WTC11 (cell line): ENCODE results near the gene TET1. TPM values are rescaled to one million over a fixed set of nuclear protein-coding genes. Genes with fewer than 3 reads are reported as not detected.
"Not testable (repeated sequence)": the region's sequence is repeated elsewhere in the genome, so short reads cannot be mapped to it uniquely, and the experiment has no call there.

Experiments used
- ATAC-seq: fragments of 200-7000 bp; cut with Tn5 transposase; 2 replicates; pipeline ENCODE4 v1.10.0; 2021; ENCODE audit warnings: mild to moderate bottlenecking, moderate library complexity
- CTCF ChIA-PET: fragments of 300-600 bp; sonication (Branson Sonifier 250); formaldehyde crosslinking; loops from one replicate; lab custom pipeline; 2021; ENCODE audit warnings: antibody characterized with exemption; lab: Charles Lee
- POLR2A ChIA-PET: fragments of 350-600 bp; sonication (Branson Sonifier 250); formaldehyde crosslinking; loops from one replicate; lab custom pipeline; 2021; ENCODE audit warnings: antibody characterized with exemption; lab: Charles Lee
- DNase-seq: peaks from one replicate; pipeline ENCODE4 v3.0.0; 2021; ENCODE audit warnings: low spot score
- H3K27ac Mint-ChIP-seq: 2 replicates; pipeline ENCODE4 v1.8.0; 2021; ENCODE audit warnings: mixed read lengths
- H3K27me3 Mint-ChIP-seq: 2 replicates; pipeline ENCODE4 v1.8.0; 2021; ENCODE audit warnings: low read depth, mild to moderate bottlenecking, moderate library complexity, mixed read lengths
- H3K36me3 Mint-ChIP-seq: 2 replicates; pipeline ENCODE4 v1.8.0; 2021; ENCODE audit warnings: mixed read lengths
- H3K4me1 Mint-ChIP-seq: 2 replicates; pipeline ENCODE4 v1.8.0; 2022; ENCODE audit warnings: mixed read lengths
- H3K4me3 Mint-ChIP-seq: 2 replicates; pipeline ENCODE4 v1.8.0; 2021; ENCODE audit warnings: mild to moderate bottlenecking, moderate library complexity, mixed read lengths
- H3K9me3 Mint-ChIP-seq: 2 replicates; pipeline ENCODE4 v1.8.0; 2021; ENCODE audit warnings: mixed read lengths
- ATF6 ChIP-seq: sonication (generic); formaldehyde crosslinking; IDR thresholded peaks from 2 replicates; pipeline ENCODE4 v1.8.1; 2023; ENCODE audit warnings: mild to moderate bottlenecking, missing genetic modification reagents
- FOXK1 ChIP-seq: sonication (generic); formaldehyde crosslinking; IDR thresholded peaks from 2 replicates; pipeline ENCODE4 v1.8.0; 2022; ENCODE audit warnings: mild to moderate bottlenecking, moderate library complexity, missing genetic modification reagents
- GABPB1 ChIP-seq: sonication (generic); formaldehyde crosslinking; IDR thresholded peaks from 2 replicates; pipeline ENCODE4 v1.8.1; 2023; ENCODE audit warnings: mild to moderate bottlenecking, missing genetic modification reagents
- IRF2 ChIP-seq: sonication (generic); formaldehyde crosslinking; IDR thresholded peaks from 2 replicates; pipeline ENCODE4 v1.8.0; 2022; ENCODE audit warnings: low read depth, missing genetic modification reagents, borderline replicate concordance
- MYBL2 ChIP-seq: sonication (generic); formaldehyde crosslinking; IDR thresholded peaks from 2 replicates; pipeline ENCODE4 v1.8.1; 2023; ENCODE audit warnings: mild to moderate bottlenecking, moderate library complexity, missing genetic modification reagents
- NR1H2 ChIP-seq: sonication (generic); formaldehyde crosslinking; IDR thresholded peaks from 2 replicates; pipeline ENCODE4 v1.9.0; 2021; ENCODE audit warnings: mild to moderate bottlenecking, moderate library complexity, missing genetic modification reagents
- RELA ChIP-seq: sonication (generic); formaldehyde crosslinking; IDR thresholded peaks from 2 replicates; pipeline ENCODE4 v1.8.1; 2022; ENCODE audit warnings: missing genetic modification reagents, mild to moderate bottlenecking, borderline replicate concordance
- SMAD3 ChIP-seq: sonication (generic); formaldehyde crosslinking; IDR thresholded peaks from 2 replicates; pipeline ENCODE4 v1.8.0; 2022; ENCODE audit warnings: missing genetic modification reagents, mild to moderate bottlenecking, borderline replicate concordance
- TEAD4 ChIP-seq: sonication (generic); formaldehyde crosslinking; IDR thresholded peaks from 2 replicates; pipeline ENCODE4 v1.8.0; 2022; ENCODE audit warnings: mild to moderate bottlenecking, missing genetic modification reagents
- ZBTB21 ChIP-seq: sonication (generic); formaldehyde crosslinking; IDR thresholded peaks from 2 replicates; pipeline ENCODE4 v1.8.1; 2023; ENCODE audit warnings: mild to moderate bottlenecking, missing genetic modification reagents, borderline replicate concordance
- ZBTB43 ChIP-seq: sonication (generic); formaldehyde crosslinking; IDR thresholded peaks from 2 replicates; pipeline ENCODE4 v1.8.1; 2023; ENCODE audit warnings: mild to moderate bottlenecking, missing genetic modification reagents
- ZNF121 ChIP-seq: sonication (generic); formaldehyde crosslinking; IDR thresholded peaks from 2 replicates; pipeline ENCODE4 v1.8.0; 2023; ENCODE audit warnings: missing genetic modification reagents
- ZNF232 ChIP-seq: sonication (generic); formaldehyde crosslinking; IDR thresholded peaks from 2 replicates; pipeline ENCODE4 v1.8.0; 2022; ENCODE audit warnings: mild to moderate bottlenecking, missing genetic modification reagents
- total RNA-seq: library from RNA; stranded (reverse); gene quantifications from 3 replicates; pipeline ENCODE4 v1.2.3, GENCODE V29; 2021
- TF ChIP-seq, protein P1 (sequence below): sonication (generic); formaldehyde crosslinking; IDR thresholded peaks from 2 replicates; pipeline ENCODE4 v1.8.0; 2023; ENCODE audit warnings: mild to moderate bottlenecking, missing genetic modification reagents
- TF ChIP-seq, protein P2 (sequence below): sonication (generic); formaldehyde crosslinking; IDR thresholded peaks from 2 replicates; pipeline ENCODE4 v1.8.1; 2022; ENCODE audit warnings: low read depth, missing genetic modification reagents, borderline replicate concordance
- TF ChIP-seq, protein P3 (sequence below): fragments of 250-450 bp; sonication (Bioruptor Pico); IDR thresholded peaks from 2 replicates; pipeline ENCODE4 v1.9.0; 2021; ENCODE audit warnings: moderate library complexity, mild to moderate bottlenecking, inconsistent platforms, borderline replicate concordance
- TF ChIP-seq, protein P4 (sequence below): sonication (generic); formaldehyde crosslinking; IDR thresholded peaks from 2 replicates; pipeline ENCODE4 v1.8.0; 2022; ENCODE audit warnings: mild to moderate bottlenecking, missing genetic modification reagents
- TF ChIP-seq, protein P5 (sequence below): sonication (generic); formaldehyde crosslinking; IDR thresholded peaks from 2 replicates; pipeline ENCODE4 v1.8.1; 2023; ENCODE audit warnings: mild to moderate bottlenecking, missing genetic modification reagents, moderate library complexity
- TF ChIP-seq, protein P6 (sequence below): fragments of 250-450 bp; sonication (Bioruptor Pico); IDR thresholded peaks from 2 replicates; pipeline ENCODE4 v1.9.0; 2021; ENCODE audit warnings: mild to moderate bottlenecking

TET1 gene
- total RNA-seq, 1 experiment from 2014 or later = 71.4 TPM

DNA sequence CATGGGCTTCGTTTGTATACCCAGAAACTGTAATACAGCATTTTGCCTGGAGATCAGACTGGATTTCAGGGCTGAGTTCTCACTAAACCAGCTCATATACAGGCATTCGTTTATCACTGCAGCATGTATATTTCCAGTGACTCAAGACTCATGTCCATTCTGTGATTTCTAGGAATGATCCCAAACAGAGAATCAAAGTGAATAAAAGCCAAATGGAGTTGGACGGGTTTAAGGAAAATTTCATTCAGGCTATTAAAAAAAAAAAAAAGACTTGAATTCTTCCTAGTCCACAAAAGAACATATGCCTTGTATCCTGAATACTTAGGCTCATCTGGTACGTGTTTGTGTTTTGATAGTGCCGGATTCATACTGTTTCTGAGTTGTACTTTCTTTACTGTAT, 46.8 kb downstream of the TET1 start (continued):
- TF ChIP-seq, protein P1, sequence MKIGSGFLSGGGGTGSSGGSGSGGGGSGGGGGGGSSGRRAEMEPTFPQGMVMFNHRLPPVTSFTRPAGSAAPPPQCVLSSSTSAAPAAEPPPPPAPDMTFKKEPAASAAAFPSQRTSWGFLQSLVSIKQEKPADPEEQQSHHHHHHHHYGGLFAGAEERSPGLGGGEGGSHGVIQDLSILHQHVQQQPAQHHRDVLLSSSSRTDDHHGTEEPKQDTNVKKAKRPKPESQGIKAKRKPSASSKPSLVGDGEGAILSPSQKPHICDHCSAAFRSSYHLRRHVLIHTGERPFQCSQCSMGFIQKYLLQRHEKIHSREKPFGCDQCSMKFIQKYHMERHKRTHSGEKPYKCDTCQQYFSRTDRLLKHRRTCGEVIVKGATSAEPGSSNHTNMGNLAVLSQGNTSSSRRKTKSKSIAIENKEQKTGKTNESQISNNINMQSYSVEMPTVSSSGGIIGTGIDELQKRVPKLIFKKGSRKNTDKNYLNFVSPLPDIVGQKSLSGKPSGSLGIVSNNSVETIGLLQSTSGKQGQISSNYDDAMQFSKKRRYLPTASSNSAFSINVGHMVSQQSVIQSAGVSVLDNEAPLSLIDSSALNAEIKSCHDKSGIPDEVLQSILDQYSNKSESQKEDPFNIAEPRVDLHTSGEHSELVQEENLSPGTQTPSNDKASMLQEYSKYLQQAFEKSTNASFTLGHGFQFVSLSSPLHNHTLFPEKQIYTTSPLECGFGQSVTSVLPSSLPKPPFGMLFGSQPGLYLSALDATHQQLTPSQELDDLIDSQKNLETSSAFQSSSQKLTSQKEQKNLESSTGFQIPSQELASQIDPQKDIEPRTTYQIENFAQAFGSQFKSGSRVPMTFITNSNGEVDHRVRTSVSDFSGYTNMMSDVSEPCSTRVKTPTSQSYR (CRISPR knock-in tag) = no peak
- no peak for TF ChIP-seq ZBTB21 (CRISPR knock-in tag)
- no peak for TF ChIP-seq SMAD3 (CRISPR knock-in tag)
- TF ChIP-seq ZBTB43 (CRISPR knock-in tag) = no peak
- TF ChIP-seq, protein P2, sequence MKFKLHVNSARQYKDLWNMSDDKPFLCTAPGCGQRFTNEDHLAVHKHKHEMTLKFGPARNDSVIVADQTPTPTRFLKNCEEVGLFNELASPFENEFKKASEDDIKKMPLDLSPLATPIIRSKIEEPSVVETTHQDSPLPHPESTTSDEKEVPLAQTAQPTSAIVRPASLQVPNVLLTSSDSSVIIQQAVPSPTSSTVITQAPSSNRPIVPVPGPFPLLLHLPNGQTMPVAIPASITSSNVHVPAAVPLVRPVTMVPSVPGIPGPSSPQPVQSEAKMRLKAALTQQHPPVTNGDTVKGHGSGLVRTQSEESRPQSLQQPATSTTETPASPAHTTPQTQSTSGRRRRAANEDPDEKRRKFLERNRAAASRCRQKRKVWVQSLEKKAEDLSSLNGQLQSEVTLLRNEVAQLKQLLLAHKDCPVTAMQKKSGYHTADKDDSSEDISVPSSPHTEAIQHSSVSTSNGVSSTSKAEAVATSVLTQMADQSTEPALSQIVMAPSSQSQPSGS (CRISPR knock-in tag) = no peak
- TF ChIP-seq GABPB1 (CRISPR knock-in tag) = no peak
- TF ChIP-seq RELA = no peak
- no peak for TF ChIP-seq NR1H2
- no peak for TF ChIP-seq TEAD4 (CRISPR knock-in tag)
- TF ChIP-seq, protein P3, sequence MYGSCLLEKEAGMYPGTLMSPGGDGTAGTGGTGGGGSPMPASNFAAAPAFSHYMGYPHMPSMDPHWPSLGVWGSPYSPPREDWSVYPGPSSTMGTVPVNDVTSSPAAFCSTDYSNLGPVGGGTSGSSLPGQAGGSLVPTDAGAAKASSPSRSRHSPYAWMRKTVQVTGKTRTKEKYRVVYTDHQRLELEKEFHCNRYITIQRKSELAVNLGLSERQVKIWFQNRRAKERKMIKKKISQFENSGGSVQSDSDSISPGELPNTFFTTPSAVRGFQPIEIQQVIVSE (CRISPR knock-in tag) = no peak
- TF ChIP-seq, protein P4, sequence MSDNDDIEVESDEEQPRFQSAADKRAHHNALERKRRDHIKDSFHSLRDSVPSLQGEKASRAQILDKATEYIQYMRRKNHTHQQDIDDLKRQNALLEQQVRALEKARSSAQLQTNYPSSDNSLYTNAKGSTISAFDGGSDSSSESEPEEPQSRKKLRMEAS = no peak
- no peak for TF ChIP-seq IRF2 (CRISPR knock-in tag)
- TF ChIP-seq MYBL2 (CRISPR knock-in tag) = no peak

DNA sequence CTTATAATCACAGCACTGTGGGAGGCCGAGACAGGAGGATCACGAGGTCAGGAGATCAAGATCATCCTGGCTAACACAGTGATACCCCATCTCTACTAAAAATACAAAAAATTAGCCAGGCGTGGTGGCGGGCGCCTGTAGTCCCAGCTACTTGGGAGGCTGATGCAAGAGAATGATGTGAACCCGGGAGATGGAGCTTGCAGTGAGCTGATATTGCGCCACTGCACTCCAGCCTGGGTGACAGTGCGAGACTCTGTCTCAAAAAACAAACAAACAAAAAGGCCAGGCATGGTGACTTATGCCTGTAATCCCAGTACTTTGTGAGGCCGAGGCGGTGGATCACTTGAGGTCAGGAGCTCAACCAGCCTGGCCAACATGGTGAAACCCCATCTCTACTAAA, 49.9 kb downstream of the TET1 start:
- H3K9me3 Mint-ChIP-seq, DNase-seq, H3K4me1 Mint-ChIP-seq, ATAC-seq, CTCF ChIA-PET, H3K27ac Mint-ChIP-seq, H3K4me3 Mint-ChIP-seq, H3K27me3 Mint-ChIP-seq: not testable (repeated sequence)
- peaks cover 13% of the 10 kb centered on the region for H3K36me3 Mint-ChIP-seq
- peak; percentile 61 for TF ChIP-seq GABPB1 (CRISPR knock-in tag)
- POLR2A ChIA-PET = interaction anchor here (1.2 kb wide), 1 partner anchor 10 kb away, joined by 4 read pairs; no protein-coding TSS in a partner anchor

DNA sequence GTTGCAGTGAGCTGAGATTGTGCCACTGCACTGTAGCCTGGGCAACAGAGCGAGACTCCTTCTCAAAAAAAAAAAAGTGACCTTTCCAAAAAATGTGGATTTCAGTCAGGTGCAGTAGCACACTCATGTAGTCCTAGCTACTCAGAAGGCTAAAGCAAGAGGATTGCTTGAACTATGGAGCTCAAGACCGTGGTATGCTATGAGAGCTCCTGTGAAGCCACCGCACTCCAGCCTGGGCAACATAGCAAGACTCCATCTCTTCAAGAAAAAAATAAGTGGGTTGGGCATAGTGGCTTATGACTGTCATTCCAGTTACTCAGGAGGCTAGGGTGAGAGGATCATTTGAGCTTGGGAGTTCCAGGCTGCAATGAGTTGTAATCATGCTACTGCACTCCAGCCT, 51.1 kb downstream of the TET1 start:
- DNase-seq = no peak
- Mint-ChIP-seq H3K4me1 (no peaks in the 10 kb centered on the region), H3K4me3 (no peak overlapping the region), H3K36me3 (peaks cover 16% of the 10 kb centered on the region), H3K27ac (no peak overlapping the region), H3K27me3 (no peaks in the 10 kb centered on the region), H3K9me3 (no peaks in the 10 kb centered on the region)
- CTCF ChIA-PET = interaction anchor here (0.7 kb wide), 1 partner anchor 100 kb away, joined by 3 read pairs; no protein-coding TSS in a partner anchor
- peak; percentile 78; the same call in 1 of the 2 replicates for TF ChIP-seq ZNF121
- no peak for TF ChIP-seq ATF6 (CRISPR knock-in tag)
- TF ChIP-seq ZNF232 (CRISPR knock-in tag) = no peak
- TF ChIP-seq FOXK1 (CRISPR knock-in tag) = no peak
- TF ChIP-seq, protein P5, sequence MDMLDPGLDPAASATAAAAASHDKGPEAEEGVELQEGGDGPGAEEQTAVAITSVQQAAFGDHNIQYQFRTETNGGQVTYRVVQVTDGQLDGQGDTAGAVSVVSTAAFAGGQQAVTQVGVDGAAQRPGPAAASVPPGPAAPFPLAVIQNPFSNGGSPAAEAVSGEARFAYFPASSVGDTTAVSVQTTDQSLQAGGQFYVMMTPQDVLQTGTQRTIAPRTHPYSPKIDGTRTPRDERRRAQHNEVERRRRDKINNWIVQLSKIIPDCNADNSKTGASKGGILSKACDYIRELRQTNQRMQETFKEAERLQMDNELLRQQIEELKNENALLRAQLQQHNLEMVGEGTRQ (CRISPR knock-in tag) = no peak
- TF ChIP-seq, protein P6, sequence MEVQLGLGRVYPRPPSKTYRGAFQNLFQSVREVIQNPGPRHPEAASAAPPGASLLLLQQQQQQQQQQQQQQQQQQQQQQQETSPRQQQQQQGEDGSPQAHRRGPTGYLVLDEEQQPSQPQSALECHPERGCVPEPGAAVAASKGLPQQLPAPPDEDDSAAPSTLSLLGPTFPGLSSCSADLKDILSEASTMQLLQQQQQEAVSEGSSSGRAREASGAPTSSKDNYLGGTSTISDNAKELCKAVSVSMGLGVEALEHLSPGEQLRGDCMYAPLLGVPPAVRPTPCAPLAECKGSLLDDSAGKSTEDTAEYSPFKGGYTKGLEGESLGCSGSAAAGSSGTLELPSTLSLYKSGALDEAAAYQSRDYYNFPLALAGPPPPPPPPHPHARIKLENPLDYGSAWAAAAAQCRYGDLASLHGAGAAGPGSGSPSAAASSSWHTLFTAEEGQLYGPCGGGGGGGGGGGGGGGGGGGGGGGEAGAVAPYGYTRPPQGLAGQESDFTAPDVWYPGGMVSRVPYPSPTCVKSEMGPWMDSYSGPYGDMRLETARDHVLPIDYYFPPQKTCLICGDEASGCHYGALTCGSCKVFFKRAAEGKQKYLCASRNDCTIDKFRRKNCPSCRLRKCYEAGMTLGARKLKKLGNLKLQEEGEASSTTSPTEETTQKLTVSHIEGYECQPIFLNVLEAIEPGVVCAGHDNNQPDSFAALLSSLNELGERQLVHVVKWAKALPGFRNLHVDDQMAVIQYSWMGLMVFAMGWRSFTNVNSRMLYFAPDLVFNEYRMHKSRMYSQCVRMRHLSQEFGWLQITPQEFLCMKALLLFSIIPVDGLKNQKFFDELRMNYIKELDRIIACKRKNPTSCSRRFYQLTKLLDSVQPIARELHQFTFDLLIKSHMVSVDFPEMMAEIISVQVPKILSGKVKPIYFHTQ (CRISPR knock-in tag) = no peak
- ATAC-seq = no peak
- POLR2A ChIA-PET = interaction anchor here (1.2 kb wide), 2 partner anchors 11 to 52 kb away, joined by 3 to 4 read pairs; partner anchors contain the start of gene TET1

DNA sequence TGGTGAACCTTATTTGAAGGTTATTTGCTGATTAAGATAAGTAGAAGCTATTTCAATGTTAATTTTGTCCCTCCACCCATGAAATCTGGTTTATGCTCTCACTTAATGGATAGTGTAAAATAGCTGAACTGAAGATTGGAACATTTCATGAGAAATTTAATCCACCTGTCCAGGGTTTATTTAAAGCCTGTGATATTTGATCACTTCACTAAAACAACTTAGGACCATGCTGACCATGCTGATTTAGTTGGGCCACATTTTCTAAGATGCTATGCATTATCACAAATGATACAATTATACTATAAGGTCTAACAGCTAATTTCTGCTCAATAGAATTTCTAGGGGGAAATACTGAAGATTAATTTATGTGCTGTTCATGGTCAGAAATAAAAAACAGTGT, 53.8 kb downstream of the TET1 start:
- CTCF ChIA-PET = not testable (repeated sequence)

More for the DNA sequence above, 53.8 kb downstream of the TET1 start:
- H3K4me3 Mint-ChIP-seq, H3K9me3 Mint-ChIP-seq, H3K27me3 Mint-ChIP-seq, H3K4me1 Mint-ChIP-seq, POLR2A ChIA-PET, DNase-seq, ATAC-seq: not testable (repeated sequence)
- H3K36me3 Mint-ChIP-seq = peaks cover 29% of the 10 kb centered on the region
- peak overlapping the region; percentile 84 for H3K27ac Mint-ChIP-seq
